SU-DHL-6 (cell line): ENCODE results near the gene SLC2A4RG.

Experiments
- H2AFZ ChIP-seq: fragments of 200-600 bp; sonication (generic); 2 replicates; pipeline ENCODE4 v1.6.1; 2014; ENCODE audit warnings: low read depth, mild to moderate bottlenecking, moderate library complexity, mixed read lengths, antibody characterized with exemption, low read length; ENCODE audit not compliant: severe bottlenecking
- H3F3A ChIP-seq: fragments of 200-600 bp; shearing (Covaris generic); 2 replicates; pipeline ENCODE4 v1.6.0; 2016; ENCODE audit warnings: antibody characterized with exemption, mild to moderate bottlenecking; ENCODE audit not compliant: insufficient read depth
- H3K27ac ChIP-seq: fragments of 200-600 bp; sonication (generic); 2 replicates; pipeline ENCODE4 v1.5.1; 2016; ENCODE audit warnings: low read depth, mild to moderate bottlenecking, low read length, moderate library complexity, mixed read lengths
- H3K27me3 ChIP-seq: fragments of 200-600 bp; sonication (generic), shearing (Covaris generic); 2 replicates; pipeline ENCODE4 v1.6.0; 2014; ENCODE audit warnings: mild to moderate bottlenecking, low read length
- H3K36me3 ChIP-seq: fragments of 200-600 bp; sonication (generic); 2 replicates; pipeline ENCODE4 v1.6.1; 2014; ENCODE audit warnings: mild to moderate bottlenecking, low read length, mixed read lengths
- H3K4me2 ChIP-seq: fragments of 300-600, 200-600 bp; shearing (Covaris generic), sonication (generic); 2 replicates; pipeline ENCODE4 v1.6.0; 2014; ENCODE audit warnings: low read length, low read depth, mild to moderate bottlenecking; ENCODE audit not compliant: poor library complexity, severe bottlenecking
- H3K4me3 ChIP-seq: fragments of 200-600 bp; sonication (generic); 2 replicates; pipeline ENCODE4 v1.5.1; 2014; ENCODE audit warnings: antibody characterized with exemption, low read length, mild to moderate bottlenecking, mixed read lengths; ENCODE audit not compliant: insufficient read depth, poor library complexity, severe bottlenecking
- H3K79me2 ChIP-seq: fragments of 200-600 bp; sonication (generic); 2 replicates; pipeline ENCODE4 v1.6.1; 2014; ENCODE audit warnings: mild to moderate bottlenecking, low read length, moderate library complexity; ENCODE audit not compliant: insufficient read depth
- H3K9ac ChIP-seq: fragments of 200-600 bp; sonication (generic); 2 replicates; pipeline ENCODE4 v1.7.0; 2014; ENCODE audit warnings: mild to moderate bottlenecking, low read length
- H3K9me2 ChIP-seq: fragments of 200-600 bp; sonication (generic); replicated peaks from 2 replicates; pipeline ENCODE4 v1.6.1; 2014; ENCODE audit warnings: low read length; ENCODE audit not compliant: insufficient read depth
- H3K9me3 ChIP-seq: fragments of 200-600 bp; sonication (generic); 2 replicates; pipeline ENCODE4 v1.6.1; 2014; ENCODE audit warnings: low read length, mixed read lengths; ENCODE audit not compliant: insufficient read depth
- H4K20me1 ChIP-seq: fragments of 200-600 bp; sonication (generic); 2 replicates; pipeline ENCODE4 v1.6.1; 2014; ENCODE audit warnings: low read depth, mild to moderate bottlenecking, antibody characterized with exemption, low read length, moderate library complexity, mixed read lengths
- EZH2phosphoT487 ChIP-seq: fragments of 200-600 bp; sonication (generic), shearing (Covaris generic); conservative IDR thresholded peaks from 2 replicates; pipeline ENCODE4 v1.6.1; 2018; ENCODE audit warnings: mild to moderate bottlenecking, antibody characterized with exemption, low read length, moderate library complexity, mixed read lengths
- TF ChIP-seq, protein P1 (sequence below): fragments of 200-600 bp; sonication (generic); IDR thresholded peaks from one replicate; pipeline ENCODE4 v1.5.1; 2017; ENCODE audit warnings: antibody characterized with exemption, mild to moderate bottlenecking, low read length, moderate library complexity; ENCODE audit not compliant: insufficient read depth, poor library complexity, severe bottlenecking

Gene SLC2A4RG

DNA sequence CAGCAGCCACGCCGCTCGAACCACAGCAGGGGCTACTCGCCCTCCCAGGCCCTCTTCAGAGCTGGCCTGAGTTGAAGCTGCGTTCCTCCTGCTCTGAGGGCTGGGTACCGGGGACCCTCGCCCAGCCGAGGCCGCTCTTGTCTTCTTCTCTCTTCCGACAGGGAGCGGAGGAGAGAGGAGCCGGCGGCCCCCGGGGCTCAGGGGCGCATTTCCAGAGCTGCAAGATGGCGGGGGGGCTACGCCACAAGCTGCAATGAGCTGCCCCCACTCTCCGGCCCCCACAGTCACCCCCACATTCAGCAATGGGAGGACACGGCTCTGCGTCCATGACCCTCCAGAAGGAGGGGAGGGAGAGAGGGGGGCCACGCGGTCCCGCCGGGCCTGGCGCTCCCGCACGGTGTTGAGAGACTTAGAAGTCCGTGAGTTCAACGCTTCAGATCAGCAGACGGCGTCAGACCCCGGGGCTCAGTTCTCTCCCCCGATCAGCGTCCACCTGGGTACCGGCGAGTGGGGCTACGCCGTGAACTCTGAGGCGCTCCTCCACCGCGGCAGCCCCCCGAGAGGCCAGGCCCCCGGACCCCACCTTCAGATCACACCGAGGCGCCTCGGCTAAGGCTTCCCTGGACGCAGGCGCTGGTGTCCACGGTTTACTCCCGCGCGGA lies 31.6 kb downstream of the SLC2A4RG start:
- Histone ChIP-seq H3K36me3 (no peaks in the 10 kb centered on the region), H4K20me1 (no peaks in the 10 kb centered on the region), H3F3A (no peaks in the 10 kb centered on the region), H3K9me3 (no peaks in the 10 kb centered on the region), H3K27ac (no peak overlapping the region), H2AFZ (no peak overlapping the region), H3K79me2 (no peaks in the 10 kb centered on the region), H3K9me2 (no peaks in the 10 kb centered on the region), H3K9ac (no peak overlapping the region), H3K4me2 (no peak overlapping the region), H3K27me3 (no peaks in the 10 kb centered on the region), H3K4me3 (no peak overlapping the region)
- TF ChIP-seq EZH2phosphoT487 = no peak
- TF ChIP-seq, protein P1, sequence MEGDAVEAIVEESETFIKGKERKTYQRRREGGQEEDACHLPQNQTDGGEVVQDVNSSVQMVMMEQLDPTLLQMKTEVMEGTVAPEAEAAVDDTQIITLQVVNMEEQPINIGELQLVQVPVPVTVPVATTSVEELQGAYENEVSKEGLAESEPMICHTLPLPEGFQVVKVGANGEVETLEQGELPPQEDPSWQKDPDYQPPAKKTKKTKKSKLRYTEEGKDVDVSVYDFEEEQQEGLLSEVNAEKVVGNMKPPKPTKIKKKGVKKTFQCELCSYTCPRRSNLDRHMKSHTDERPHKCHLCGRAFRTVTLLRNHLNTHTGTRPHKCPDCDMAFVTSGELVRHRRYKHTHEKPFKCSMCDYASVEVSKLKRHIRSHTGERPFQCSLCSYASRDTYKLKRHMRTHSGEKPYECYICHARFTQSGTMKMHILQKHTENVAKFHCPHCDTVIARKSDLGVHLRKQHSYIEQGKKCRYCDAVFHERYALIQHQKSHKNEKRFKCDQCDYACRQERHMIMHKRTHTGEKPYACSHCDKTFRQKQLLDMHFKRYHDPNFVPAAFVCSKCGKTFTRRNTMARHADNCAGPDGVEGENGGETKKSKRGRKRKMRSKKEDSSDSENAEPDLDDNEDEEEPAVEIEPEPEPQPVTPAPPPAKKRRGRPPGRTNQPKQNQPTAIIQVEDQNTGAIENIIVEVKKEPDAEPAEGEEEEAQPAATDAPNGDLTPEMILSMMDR = no peak

DNA sequence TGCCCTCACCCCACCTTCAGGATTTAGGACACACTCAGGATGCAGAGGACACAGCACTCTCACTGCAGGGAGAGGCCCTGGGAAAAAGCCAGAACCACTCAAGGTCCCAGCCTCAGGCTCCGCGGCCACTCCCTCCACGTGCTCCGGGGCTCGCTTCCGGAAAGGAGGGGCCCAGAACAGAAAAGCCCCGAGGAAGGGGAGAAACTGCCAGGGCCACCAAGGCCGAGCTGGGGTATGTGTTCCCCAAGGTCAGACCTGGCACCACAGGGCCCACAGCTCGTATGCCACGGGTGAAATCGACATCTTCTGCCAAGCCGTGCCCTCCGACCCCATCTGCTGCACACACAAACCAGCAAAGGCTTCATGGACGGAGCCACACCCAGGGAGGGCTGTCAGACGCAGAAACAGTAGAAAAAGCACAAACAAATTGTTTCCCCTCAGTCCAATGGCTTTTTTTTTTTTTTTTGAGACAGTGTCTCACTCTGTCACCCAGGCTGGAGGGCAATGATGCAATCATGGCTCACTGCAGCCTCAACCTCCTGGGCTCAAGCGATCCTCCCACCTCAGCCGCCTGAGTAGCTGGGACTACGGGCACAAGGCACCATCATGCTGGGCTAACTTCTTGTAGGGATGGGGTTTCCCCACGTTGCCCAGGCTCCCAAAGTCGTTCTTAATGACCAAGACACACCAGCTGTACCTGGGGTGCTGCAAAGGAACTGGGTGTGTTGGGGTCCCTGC lies 33.4 kb downstream of the SLC2A4RG start:
- no peaks in the 10 kb centered on the region for H3F3A ChIP-seq
- H4K20me1 ChIP-seq = no peaks in the 10 kb centered on the region
- H3K27ac ChIP-seq = no peak overlapping the region
- H3K36me3 ChIP-seq = no peaks in the 10 kb centered on the region
- no peak overlapping the region for H3K4me2 ChIP-seq
- no peaks in the 10 kb centered on the region for H3K27me3 ChIP-seq
- no peak overlapping the region for H2AFZ ChIP-seq
- H3K79me2 ChIP-seq = no peaks in the 10 kb centered on the region
- no peaks in the 10 kb centered on the region for H3K9me2 ChIP-seq
- no peak overlapping the region for H3K9ac ChIP-seq
- H3K4me3 ChIP-seq = no peak overlapping the region
- TF ChIP-seq EZH2phosphoT487 = no peak
- TF ChIP-seq, protein P1 = no peak
- no peaks in the 10 kb centered on the region for H3K9me3 ChIP-seq

DNA sequence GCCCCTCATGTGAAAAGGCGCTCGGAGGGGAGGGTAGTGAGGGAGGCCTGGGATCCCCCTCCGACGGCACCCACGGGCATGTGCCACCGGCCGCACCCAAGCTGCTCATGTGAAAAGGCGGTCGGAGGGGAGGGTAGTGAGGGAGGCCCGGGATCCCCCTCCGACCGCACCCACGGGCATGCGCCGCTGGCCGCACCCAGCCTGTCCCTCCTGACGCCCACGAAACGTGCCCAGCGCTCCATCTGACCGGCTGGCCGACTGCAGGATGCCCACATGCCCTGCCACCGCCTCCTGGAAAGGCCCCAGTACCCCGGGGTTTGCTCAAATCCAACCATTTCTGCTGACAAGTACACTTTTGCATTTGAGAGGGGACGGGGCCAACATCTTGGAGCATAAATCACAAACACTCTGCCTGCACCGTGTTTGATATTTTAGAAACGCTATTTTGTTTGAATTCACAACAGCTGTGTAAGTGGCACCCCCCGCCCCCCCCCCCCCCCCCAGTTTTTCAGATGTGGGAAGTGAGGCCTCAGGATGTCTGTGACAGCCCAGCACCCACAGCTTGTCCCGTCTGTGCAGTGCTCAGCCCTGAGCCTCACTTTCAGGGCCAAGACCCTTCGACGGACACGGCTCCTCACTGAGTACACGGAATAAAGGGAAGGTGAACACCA lies 34.1 kb downstream of the SLC2A4RG start:
- no peak overlapping the region for H2AFZ ChIP-seq
- H3K9me3 ChIP-seq = no peaks in the 10 kb centered on the region
- no peaks in the 10 kb centered on the region for H4K20me1 ChIP-seq
- no peaks in the 10 kb centered on the region for H3K79me2 ChIP-seq
- H3K4me2 ChIP-seq = no peak overlapping the region
- no peak overlapping the region for H3K27ac ChIP-seq
- H3K36me3 ChIP-seq = no peaks in the 10 kb centered on the region
- no peak overlapping the region for H3K4me3 ChIP-seq
- no peaks in the 10 kb centered on the region for H3F3A ChIP-seq
- no peak for TF ChIP-seq EZH2phosphoT487
- TF ChIP-seq, protein P1 = no peak
- no peaks in the 10 kb centered on the region for H3K9me2 ChIP-seq
- no peaks in the 10 kb centered on the region for H3K27me3 ChIP-seq
- no peak overlapping the region for H3K9ac ChIP-seq
